Measurements from ENCODE around the gene RBM12. TPM values are rescaled to one million over a fixed set of nuclear protein-coding genes. Genes with fewer than 3 reads are reported as not detected.

The RBM12 gene
- total and polyA plus RNA-seq, 4 donors = 3.4 to 20.0 (median 15.8) TPM

- H3K27ac ChIP-seq (ENCODE audit: low read depth in 1 of 2, low read length in 2 of 2) = no peak overlapping the region
- no peak overlapping the region for H3K9ac ChIP-seq (ENCODE audit: low read depth in 1 of 2, low read length in 2 of 2)
- peaks cover 0 to 20% (median 11%) of the 10 kb centered on the region in 4 donors for H3K36me3 ChIP-seq (ENCODE audit: control insufficient read depth in 4 of 4, insufficient read depth in 3 of 4, low read depth in 1 of 4, low read length in 3 of 4)
- H3K27me3 ChIP-seq (ENCODE audit: control insufficient read depth in 4 of 4, insufficient read depth in 4 of 4, low read length in 3 of 4) = no peaks in the 10 kb centered on the region
- H3K4me3 ChIP-seq (ENCODE audit: low read depth in 1 of 3, low read length in 3 of 3) = no peak overlapping the region
- no peaks in the 10 kb centered on the region for H3K9me3 ChIP-seq (ENCODE audit: control insufficient read depth in 4 of 4, low read length in 3 of 4)
- H3K4me1 ChIP-seq (ENCODE audit: control insufficient read depth in 4 of 4, insufficient read depth in 4 of 4, low read length in 3 of 4) = no peaks in the 10 kb centered on the region
- DNase-seq (ENCODE audit: low spot score) = no peak
- TF ChIP-seq EGR1 (IDR thresholded peaks at IDR 0.05; ENCODE audit: low read depth in 2 of 2) = no peak
- TF ChIP-seq SP1 (IDR thresholded peaks at IDR 0.05) = no peak
- TF ChIP-seq CTCF (IDR thresholded peaks at IDR 0.05; ENCODE audit: low read depth, low read length, missing input control) = no peak
- WGBS = 82% methylated on average over 4 of the region's 4 CpGs
Observed at GRCh38 chr20:35680452-35681183, 15.9 kb upstream of the RBM12 start.

DNA sequence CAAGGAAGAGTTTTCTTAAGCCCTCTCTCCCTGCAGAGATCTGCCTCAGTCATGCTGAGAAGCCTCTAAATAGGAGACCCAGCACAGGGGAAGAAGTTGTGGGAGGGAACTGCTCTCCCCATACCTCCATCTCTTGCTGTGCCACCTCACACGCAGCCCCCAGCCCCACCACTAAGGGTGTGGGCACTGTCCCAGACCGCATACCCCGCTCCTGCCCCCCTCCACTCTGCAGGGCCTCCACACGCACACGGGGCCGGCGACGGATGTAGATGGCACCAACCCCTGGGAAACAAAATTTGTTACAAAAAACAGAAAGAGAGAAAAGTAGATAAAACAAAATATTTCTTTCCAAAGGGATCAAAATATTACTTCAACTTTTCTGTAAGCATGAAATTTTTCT, 10.2 kb upstream of the RBM12 start:
- no peak overlapping the region for H3K27ac ChIP-seq (ENCODE audit: low read depth in 1 of 2, low read length in 2 of 2)
- H3K9ac ChIP-seq (ENCODE audit: low read depth in 1 of 2, low read length in 2 of 2) = no peak overlapping the region
- no peaks in the 10 kb centered on the region for H3K9me3 ChIP-seq (ENCODE audit: control insufficient read depth in 4 of 4, low read length in 3 of 4)
- no peaks in the 10 kb centered on the region for H3K4me1 ChIP-seq (ENCODE audit: control insufficient read depth in 4 of 4, insufficient read depth in 4 of 4, low read length in 3 of 4)
- H3K36me3 ChIP-seq (ENCODE audit: control insufficient read depth in 4 of 4, insufficient read depth in 3 of 4, low read depth in 1 of 4, low read length in 3 of 4) = peaks cover 7 to 44% (median 29%) of the 10 kb centered on the region in 4 donors
- H3K4me3 ChIP-seq (ENCODE audit: low read depth in 1 of 3, low read length in 3 of 3) = no peak overlapping the region
- WGBS = 96% methylated on average over 8 of the region's 8 CpGs
- DNase-seq (ENCODE audit: low spot score) = no peak
- no peaks in the 10 kb centered on the region for H3K27me3 ChIP-seq (ENCODE audit: control insufficient read depth in 4 of 4, insufficient read depth in 4 of 4, low read length in 3 of 4)
- TF ChIP-seq TAF1 (conservative IDR thresholded peaks at IDR 0.05) (no peak), CTCF (IDR thresholded peaks at IDR 0.05; ENCODE audit: low read depth, low read length, missing input control) (no peak), RXRA (IDR thresholded peaks at IDR 0.05) (no peak), JUND (IDR thresholded peaks at IDR 0.05) (no peak), HNF4G (IDR thresholded peaks at IDR 0.05) (no peak), MAX (IDR thresholded peaks at IDR 0.05) (no peak), FOXA2 (IDR thresholded peaks at IDR 0.05) (no peak), SP1 (IDR thresholded peaks at IDR 0.05) (no peak), FOXA1 (IDR thresholded peaks at IDR 0.05) (no peak), NR2F2 (IDR thresholded peaks at IDR 0.05) (no peak), YY1 (IDR thresholded peaks at IDR 0.05) (no peak), RAD21 (IDR thresholded peaks at IDR 0.05) (no peak), GABPA (IDR thresholded peaks at IDR 0.05 in 1 of 2, conservative IDR thresholded peaks at IDR 0.05 in 1 of 2) (no peak), EGR1 (IDR thresholded peaks at IDR 0.05; ENCODE audit: low read depth in 2 of 2) (no peak), HNF4A (conservative IDR thresholded peaks at IDR 0.05) (no peak)
- TF ChIP-seq, protein P1, sequence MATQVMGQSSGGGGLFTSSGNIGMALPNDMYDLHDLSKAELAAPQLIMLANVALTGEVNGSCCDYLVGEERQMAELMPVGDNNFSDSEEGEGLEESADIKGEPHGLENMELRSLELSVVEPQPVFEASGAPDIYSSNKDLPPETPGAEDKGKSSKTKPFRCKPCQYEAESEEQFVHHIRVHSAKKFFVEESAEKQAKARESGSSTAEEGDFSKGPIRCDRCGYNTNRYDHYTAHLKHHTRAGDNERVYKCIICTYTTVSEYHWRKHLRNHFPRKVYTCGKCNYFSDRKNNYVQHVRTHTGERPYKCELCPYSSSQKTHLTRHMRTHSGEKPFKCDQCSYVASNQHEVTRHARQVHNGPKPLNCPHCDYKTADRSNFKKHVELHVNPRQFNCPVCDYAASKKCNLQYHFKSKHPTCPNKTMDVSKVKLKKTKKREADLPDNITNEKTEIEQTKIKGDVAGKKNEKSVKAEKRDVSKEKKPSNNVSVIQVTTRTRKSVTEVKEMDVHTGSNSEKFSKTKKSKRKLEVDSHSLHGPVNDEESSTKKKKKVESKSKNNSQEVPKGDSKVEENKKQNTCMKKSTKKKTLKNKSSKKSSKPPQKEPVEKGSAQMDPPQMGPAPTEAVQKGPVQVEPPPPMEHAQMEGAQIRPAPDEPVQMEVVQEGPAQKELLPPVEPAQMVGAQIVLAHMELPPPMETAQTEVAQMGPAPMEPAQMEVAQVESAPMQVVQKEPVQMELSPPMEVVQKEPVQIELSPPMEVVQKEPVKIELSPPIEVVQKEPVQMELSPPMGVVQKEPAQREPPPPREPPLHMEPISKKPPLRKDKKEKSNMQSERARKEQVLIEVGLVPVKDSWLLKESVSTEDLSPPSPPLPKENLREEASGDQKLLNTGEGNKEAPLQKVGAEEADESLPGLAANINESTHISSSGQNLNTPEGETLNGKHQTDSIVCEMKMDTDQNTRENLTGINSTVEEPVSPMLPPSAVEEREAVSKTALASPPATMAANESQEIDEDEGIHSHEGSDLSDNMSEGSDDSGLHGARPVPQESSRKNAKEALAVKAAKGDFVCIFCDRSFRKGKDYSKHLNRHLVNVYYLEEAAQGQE (IDR thresholded peaks at IDR 0.05) = no peak
- TF ChIP-seq, protein P2, sequence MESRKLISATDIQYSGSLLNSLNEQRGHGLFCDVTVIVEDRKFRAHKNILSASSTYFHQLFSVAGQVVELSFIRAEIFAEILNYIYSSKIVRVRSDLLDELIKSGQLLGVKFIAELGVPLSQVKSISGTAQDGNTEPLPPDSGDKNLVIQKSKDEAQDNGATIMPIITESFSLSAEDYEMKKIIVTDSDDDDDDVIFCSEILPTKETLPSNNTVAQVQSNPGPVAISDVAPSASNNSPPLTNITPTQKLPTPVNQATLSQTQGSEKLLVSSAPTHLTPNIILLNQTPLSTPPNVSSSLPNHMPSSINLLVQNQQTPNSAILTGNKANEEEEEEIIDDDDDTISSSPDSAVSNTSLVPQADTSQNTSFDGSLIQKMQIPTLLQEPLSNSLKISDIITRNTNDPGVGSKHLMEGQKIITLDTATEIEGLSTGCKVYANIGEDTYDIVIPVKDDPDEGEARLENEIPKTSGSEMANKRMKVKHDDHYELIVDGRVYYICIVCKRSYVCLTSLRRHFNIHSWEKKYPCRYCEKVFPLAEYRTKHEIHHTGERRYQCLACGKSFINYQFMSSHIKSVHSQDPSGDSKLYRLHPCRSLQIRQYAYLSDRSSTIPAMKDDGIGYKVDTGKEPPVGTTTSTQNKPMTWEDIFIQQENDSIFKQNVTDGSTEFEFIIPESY (IDR thresholded peaks at IDR 0.05) = no peak
- TF ChIP-seq, protein P3, sequence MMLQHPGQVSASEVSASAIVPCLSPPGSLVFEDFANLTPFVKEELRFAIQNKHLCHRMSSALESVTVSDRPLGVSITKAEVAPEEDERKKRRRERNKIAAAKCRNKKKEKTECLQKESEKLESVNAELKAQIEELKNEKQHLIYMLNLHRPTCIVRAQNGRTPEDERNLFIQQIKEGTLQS (IDR thresholded peaks at IDR 0.05) = no peak

Data from liver (tissue), 9 donors.